Bronchial epithelial cell (primary cell): ENCODE results near the gene RSPO3. TPM values are rescaled to one million over a fixed set of nuclear protein-coding genes. Genes with fewer than 3 reads are reported as not detected.
"Not testable (repeated sequence)": the region's sequence is repeated elsewhere in the genome, so short reads cannot be mapped to it uniquely, and the experiment has no call there.

Experiments
- DNase-seq: peaks from one replicate; pipeline ENCODE4 v3.0.0-alpha.2; 2010; ENCODE audit warnings: low read depth
- FAIRE-seq: peaks from 2 replicates; lab custom pipeline; 2011; peaks lifted over from hg19 to GRCh38; lab: Jason Lieb, UNC
- H3K27me3 ChIP-seq: 2 replicates; pipeline ENCODE4 v1.5.1; 2011; ENCODE audit warnings: low read length; ENCODE audit not compliant: control insufficient read depth, insufficient read depth
- H3K36me3 ChIP-seq: 2 replicates; pipeline ENCODE4 v1.5.1; 2011; ENCODE audit warnings: low read length; ENCODE audit not compliant: control insufficient read depth, insufficient read depth
- H3K4me3 ChIP-seq: 2 replicates; pipeline ENCODE4 v1.5.1; 2011; ENCODE audit warnings: mild to moderate bottlenecking, low read depth, low read length, control low read depth
- total RNA-seq: library from RNA; depleted of rRNA; stranded (reverse); fragments of >200 nt; gene quantifications from 2 replicates; pipeline ENCODE4 v1.2.1, GENCODE V29; 2014
- TF ChIP-seq, protein P1 (sequence below): IDR thresholded peaks from 2 replicates; pipeline ENCODE4 v1.5.1; 2011; ENCODE audit warnings: mild to moderate bottlenecking, moderate library complexity, low read length, control low read depth, inconsistent platforms; ENCODE audit not compliant: insufficient read depth, severe bottlenecking

RSPO3 gene
- total RNA-seq, 1 donor from 2014 or later, result not detected

DNA sequence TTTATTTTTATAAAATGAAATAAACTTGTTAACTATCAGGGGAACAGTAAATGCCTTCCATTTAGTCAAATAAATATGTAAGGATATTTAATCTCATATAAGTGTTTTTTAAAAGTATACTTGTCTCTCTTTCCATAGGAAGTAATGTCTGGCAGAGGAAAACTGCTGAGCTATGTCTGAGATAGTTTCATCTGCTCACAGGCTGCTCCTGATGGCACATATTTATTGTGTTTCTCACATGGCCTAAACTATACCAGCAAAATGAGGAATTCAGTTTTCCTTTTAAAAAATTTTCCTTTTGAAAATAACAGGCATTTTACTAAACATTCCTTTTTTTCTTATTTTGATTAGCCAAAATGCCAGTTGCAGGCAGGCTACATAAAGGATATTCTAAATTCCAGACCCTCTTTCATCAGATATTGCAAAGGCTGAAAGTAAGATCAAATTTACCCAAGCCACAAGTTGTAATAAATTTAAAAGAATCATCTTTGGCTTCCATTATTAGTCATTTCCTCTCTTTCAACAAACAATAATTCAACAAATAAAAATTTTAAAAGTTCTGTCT is 88.1 kb downstream of the RSPO3 start:
- DNase-seq (no peak), FAIRE-seq (no peak)

DNA sequence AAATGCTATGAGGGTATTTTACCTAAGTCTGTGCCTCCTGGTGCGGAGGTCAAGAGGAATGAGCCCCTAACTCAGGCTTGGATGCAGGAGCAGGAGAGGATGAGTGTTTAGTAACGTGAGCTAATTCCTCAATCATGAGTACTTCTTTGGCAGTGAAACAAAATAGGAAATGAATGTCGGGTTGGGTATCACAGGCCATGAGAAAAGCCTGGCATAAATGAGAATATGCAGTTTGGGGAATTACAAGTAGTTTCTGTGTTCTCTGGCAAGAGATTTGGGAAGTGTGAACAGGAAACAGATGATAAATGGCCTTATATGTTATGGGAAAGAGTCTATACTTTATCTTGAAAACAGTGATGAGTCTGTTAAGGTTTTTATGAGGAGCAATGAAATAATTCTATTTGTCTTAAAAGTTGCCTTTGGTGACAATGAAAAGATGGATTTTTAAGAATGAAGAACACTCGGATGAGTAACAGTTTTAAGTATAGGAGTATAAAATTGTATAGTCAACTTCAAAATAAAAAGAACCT is 89.2 kb downstream of the RSPO3 start:
- H3K36me3 ChIP-seq, result no peaks in the 10 kb centered on the region
- no peaks in the 10 kb centered on the region for H3K27me3 ChIP-seq
- DNase-seq (peak; percentile 10), FAIRE-seq (no peak)
- TF ChIP-seq, protein P1, sequence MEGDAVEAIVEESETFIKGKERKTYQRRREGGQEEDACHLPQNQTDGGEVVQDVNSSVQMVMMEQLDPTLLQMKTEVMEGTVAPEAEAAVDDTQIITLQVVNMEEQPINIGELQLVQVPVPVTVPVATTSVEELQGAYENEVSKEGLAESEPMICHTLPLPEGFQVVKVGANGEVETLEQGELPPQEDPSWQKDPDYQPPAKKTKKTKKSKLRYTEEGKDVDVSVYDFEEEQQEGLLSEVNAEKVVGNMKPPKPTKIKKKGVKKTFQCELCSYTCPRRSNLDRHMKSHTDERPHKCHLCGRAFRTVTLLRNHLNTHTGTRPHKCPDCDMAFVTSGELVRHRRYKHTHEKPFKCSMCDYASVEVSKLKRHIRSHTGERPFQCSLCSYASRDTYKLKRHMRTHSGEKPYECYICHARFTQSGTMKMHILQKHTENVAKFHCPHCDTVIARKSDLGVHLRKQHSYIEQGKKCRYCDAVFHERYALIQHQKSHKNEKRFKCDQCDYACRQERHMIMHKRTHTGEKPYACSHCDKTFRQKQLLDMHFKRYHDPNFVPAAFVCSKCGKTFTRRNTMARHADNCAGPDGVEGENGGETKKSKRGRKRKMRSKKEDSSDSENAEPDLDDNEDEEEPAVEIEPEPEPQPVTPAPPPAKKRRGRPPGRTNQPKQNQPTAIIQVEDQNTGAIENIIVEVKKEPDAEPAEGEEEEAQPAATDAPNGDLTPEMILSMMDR, result no peak
- no peak overlapping the region for H3K4me3 ChIP-seq

More for the DNA sequence above, 88.1 kb downstream of the RSPO3 start:
- TF ChIP-seq, protein P1, result no peak
- no peak overlapping the region for H3K4me3 ChIP-seq
- no peaks in the 10 kb centered on the region for H3K27me3 ChIP-seq
- no peaks in the 10 kb centered on the region for H3K36me3 ChIP-seq

DNA sequence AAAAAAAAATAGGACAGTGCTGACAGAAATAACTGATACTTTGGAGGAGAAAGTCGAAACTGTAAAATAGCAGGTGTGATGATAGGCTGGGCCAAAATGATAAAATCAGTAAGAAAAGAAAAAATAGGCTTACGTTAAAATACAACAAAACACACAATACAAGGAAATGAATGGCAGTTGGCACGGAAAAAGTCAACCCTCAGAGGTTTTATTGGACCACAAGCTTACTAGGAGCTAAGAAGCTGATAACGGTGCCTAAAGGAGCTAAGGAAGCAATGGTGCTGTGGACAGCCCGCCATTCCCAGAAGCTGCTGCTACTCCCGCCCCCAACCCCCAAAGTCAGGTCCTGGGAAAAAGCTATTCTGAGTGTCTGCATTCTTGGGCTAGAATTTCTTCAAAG is 92.3 kb downstream of the RSPO3 start:
- Histone ChIP-seq H3K27me3 (no peaks in the 10 kb centered on the region), H3K4me3 (no peak overlapping the region), H3K36me3 (no peaks in the 10 kb centered on the region)
- TF ChIP-seq, protein P1, result no peak
- DNase-seq, result no peak
- FAIRE-seq, result no peak

DNA sequence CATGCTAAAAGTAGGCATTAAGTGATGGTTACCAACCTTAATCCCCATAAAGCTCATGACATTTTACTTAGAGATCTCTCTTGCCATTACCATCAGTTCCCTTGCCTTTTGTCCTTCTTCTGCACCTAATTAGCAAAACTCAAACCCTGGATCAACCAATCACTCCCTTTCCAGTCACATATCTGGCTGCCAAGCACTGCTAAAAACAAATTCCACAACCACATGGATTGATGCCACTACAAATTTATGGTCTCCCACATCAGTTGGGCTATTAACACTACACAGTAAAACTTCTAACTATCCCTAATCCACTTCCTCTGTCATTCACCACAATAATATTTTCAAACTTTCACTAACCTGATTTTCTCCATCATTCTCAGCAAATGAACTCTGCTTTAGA is 93.9 kb downstream of the RSPO3 start:
- FAIRE-seq, result no peak
- no peaks in the 10 kb centered on the region for H3K27me3 ChIP-seq
- TF ChIP-seq, protein P1, result no peak
- no peaks in the 10 kb centered on the region for H3K36me3 ChIP-seq
- no peak overlapping the region for H3K4me3 ChIP-seq
- no peak for DNase-seq

DNA sequence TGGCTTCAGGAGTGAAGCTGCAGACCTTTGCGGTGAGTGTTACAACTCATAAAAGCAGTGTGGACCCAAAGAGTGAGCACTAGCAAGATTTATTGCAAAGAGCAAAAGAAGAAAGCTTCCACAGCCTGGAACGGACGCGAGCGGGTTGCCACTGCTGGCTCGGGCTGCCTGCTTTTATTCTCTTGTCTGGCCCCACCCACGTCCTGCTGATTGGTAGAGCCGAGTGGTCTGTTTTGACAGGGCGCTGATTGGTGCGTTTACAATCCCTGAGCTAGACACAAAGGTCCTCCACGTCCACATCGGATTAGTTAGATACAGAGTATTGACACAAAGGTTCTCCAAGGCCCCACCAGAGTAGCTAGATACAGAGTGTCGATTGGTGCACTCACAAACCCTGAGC is 95.6 kb downstream of the RSPO3 start:
- not testable (repeated sequence) for DNase-seq, FAIRE-seq, H3K27me3 ChIP-seq, H3K36me3 ChIP-seq, H3K4me3 ChIP-seq

DNA sequence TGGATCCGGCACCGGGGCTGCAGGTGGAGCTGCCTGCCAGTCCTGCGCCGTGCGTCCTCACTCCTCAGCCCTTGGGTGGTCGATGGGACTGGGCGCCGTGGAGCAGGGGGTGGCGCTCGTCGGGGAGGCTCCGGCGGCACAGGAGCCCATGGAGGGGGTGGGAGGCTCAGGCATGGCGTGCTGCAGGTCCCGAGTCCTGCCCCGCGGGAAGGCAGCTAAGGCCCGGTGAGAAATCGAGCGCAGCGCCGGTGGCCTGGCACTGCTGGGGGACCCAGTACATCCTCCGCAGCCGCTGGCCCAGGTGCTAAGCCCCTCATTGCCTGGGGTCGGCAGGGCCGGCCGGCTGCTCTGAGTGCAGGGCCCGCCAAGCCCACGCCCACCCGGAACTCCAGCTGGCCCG is 96.1 kb downstream of the RSPO3 start:
- H3K27me3 ChIP-seq, DNase-seq, FAIRE-seq, H3K36me3 ChIP-seq, H3K4me3 ChIP-seq: not testable (repeated sequence)

DNA sequence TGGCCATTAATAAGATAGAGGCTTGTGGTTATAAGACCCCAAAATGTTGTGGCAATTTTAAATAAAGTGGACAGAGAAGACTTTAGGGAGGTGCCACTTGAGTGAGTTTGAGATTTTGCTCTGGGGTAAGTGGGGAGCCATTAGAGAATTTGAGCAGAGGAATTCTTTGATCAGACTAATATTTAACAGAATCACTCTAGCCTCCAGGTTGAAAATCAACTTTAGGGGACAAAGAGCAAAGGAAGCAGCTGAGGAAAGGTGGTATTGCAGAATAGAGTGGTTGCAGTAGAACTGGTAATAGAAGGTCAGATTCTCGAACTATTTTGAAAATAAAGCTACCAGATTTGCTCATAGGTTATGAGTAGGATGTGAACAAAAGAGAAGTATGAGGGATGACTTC is 97.5 kb downstream of the RSPO3 start:
- no peak for FAIRE-seq

More for the DNA sequence above, 97.5 kb downstream of the RSPO3 start:
- Histone ChIP-seq H3K27me3 (no peaks in the 10 kb centered on the region), H3K36me3 (no peaks in the 10 kb centered on the region), H3K4me3 (no peak overlapping the region)
- TF ChIP-seq, protein P1, result no peak
- no peak for DNase-seq
